NAMALWA (cell line): ENCODE measurements around the gene DIAPH2.
A peak's percentile ranks its signal among the peaks of the same experiment; 100 is the strongest.

Source experiments
- DNase-seq: peaks from one replicate; pipeline ENCODE4 v3.0.0-alpha.2; 2015; ENCODE audit warnings: low spot score

The DIAPH2 gene

GRCh38 chrX:97482666-97483300 is 798.1 kb downstream of the DIAPH2 start:
- no peak for DNase-seq

GRCh38 chrX:97490656-97491055 is 806.0 kb downstream of the DIAPH2 start:
- no peak for DNase-seq

GRCh38 chrX:97494756-97495372 is 810.2 kb downstream of the DIAPH2 start:
- no peak for DNase-seq

GRCh38 chrX:97498093-97498492 is 813.5 kb downstream of the DIAPH2 start:
- DNase-seq: no peak

- no peak for DNase-seq
Measured at GRCh38 chrX:97504431-97504830, 819.8 kb downstream of the DIAPH2 start.

- DNase-seq: no peak
Measured at GRCh38 chrX:97517763-97518162, 833.1 kb downstream of the DIAPH2 start.

GRCh38 chrX:97522307-97522706 is 837.7 kb downstream of the DIAPH2 start:
- DNase-seq: no peak

- no peak for DNase-seq
Measured at GRCh38 chrX:97524340-97524739, 839.7 kb downstream of the DIAPH2 start.

GRCh38 chrX:97524997-97525396 is 840.4 kb downstream of the DIAPH2 start:
- DNase-seq: no peak

GRCh38 chrX:97525981-97526380 is 841.3 kb downstream of the DIAPH2 start:
- DNase-seq: no peak

- DNase-seq: peak; percentile 10
Measured at GRCh38 chrX:97527725-97528124, 843.1 kb downstream of the DIAPH2 start.

- DNase-seq: no peak
Measured at GRCh38 chrX:97529536-97530200, 845.0 kb downstream of the DIAPH2 start.

- no peak for DNase-seq
Measured at GRCh38 chrX:97531825-97532224, 847.2 kb downstream of the DIAPH2 start.

- no peak for DNase-seq
Measured at GRCh38 chrX:97538745-97539144, 854.1 kb downstream of the DIAPH2 start.

- no peak for DNase-seq
Measured at GRCh38 chrX:97539970-97540519, 855.4 kb downstream of the DIAPH2 start.

GRCh38 chrX:97547877-97548578 is 863.4 kb downstream of the DIAPH2 start:
- DNase-seq: no peak

GRCh38 chrX:97551821-97552220 is 867.2 kb downstream of the DIAPH2 start:
- DNase-seq: no peak

GRCh38 chrX:97553833-97554232 is 869.2 kb downstream of the DIAPH2 start:
- no peak for DNase-seq

GRCh38 chrX:97556359-97556758 is 871.7 kb downstream of the DIAPH2 start:
- DNase-seq: no peak

GRCh38 chrX:97563531-97564133 is 879.0 kb downstream of the DIAPH2 start:
- peak; percentile 79 for DNase-seq

- no peak for DNase-seq
Measured at GRCh38 chrX:97564496-97564895, 879.9 kb downstream of the DIAPH2 start.

GRCh38 chrX:97587171-97587570 is 902.5 kb downstream of the DIAPH2 start:
- DNase-seq: no peak
